Lung (tissue), 12 donors: ENCODE results near the gene FOSL1. TPM values are rescaled to one million over a fixed set of nuclear protein-coding genes. Genes with fewer than 3 reads are reported as not detected.
"Not testable (repeated sequence)": the region's sequence is repeated elsewhere in the genome, so short reads cannot be mapped to it uniquely, and the experiment has no call there.

Experiments
- ATAC-seq: fragments of 200-7000 bp; cut with Tn5 transposase; one replicate; pipeline ENCODE4 v1.9.1; 2020; ENCODE audit warnings: moderate number of reproducible peaks; ENCODE audit not compliant: insufficient read depth, low FRiP score
- DNase-seq, 3 donors: peaks; one replicate each; pipeline ENCODE4 v3.0.0-alpha.2; 2013 to 2017
- H3K27ac ChIP-seq, 2 donors: one replicate each; pipeline ENCODE4 v1.5.1; 2013; ENCODE audit warnings: mild to moderate bottlenecking in 2 of 2, moderate library complexity in 2 of 2, control low read depth in 1 of 2, inconsistent platforms in 1 of 2, low read depth in 1 of 2, low read length in 1 of 2
- H3K27me3 ChIP-seq, 3 donors: one replicate each; pipeline ENCODE4 v1.5.1; 2013; ENCODE audit warnings: low read length in 2 of 3; ENCODE audit not compliant: control insufficient read depth in 3 of 3, insufficient read depth in 3 of 3
- H3K36me3 ChIP-seq, 4 donors: one replicate each; pipeline ENCODE4 v1.5.1; 2013; ENCODE audit warnings: low read length in 4 of 4, mild to moderate bottlenecking in 1 of 4, moderate library complexity in 1 of 4; ENCODE audit not compliant: control insufficient read depth in 4 of 4, insufficient read depth in 4 of 4
- H3K4me1 ChIP-seq, 5 donors: one replicate each; pipeline ENCODE4 v1.5.1; 2013; ENCODE audit warnings: low read length in 5 of 5, mild to moderate bottlenecking in 2 of 5, moderate library complexity in 1 of 5; ENCODE audit not compliant: control insufficient read depth in 5 of 5, insufficient read depth in 5 of 5
- H3K4me3 ChIP-seq: one replicate; pipeline ENCODE4 v1.5.1; 2013; ENCODE audit warnings: mild to moderate bottlenecking, control low read depth, moderate library complexity
- H3K9ac ChIP-seq, 2 donors: one replicate each; pipeline ENCODE4 v1.5.1; 2013; ENCODE audit warnings: low read length in 2 of 2, control low read depth in 1 of 2; ENCODE audit not compliant: insufficient read depth in 1 of 2
- H3K9me3 ChIP-seq, 4 donors: one replicate each; pipeline ENCODE4 v1.5.1; 2013; ENCODE audit warnings: low read length in 3 of 4, mild to moderate bottlenecking in 1 of 4, moderate library complexity in 1 of 4; ENCODE audit not compliant: control insufficient read depth in 4 of 4, insufficient read depth in 3 of 4
- WGBS, 2 donors: extraction: QIAGEN DNeasy Blood & Tissue Kit; methylation state at CpG; one replicate each; pipeline ENCODE4 v1.1.7; 2013; 5-methylcytosine and 5-hydroxymethylcytosine counted together
- polyA plus RNA-seq, 2 donors: library from polyadenylated mRNA; stranded (reverse); fragments of 200-250 nt; gene quantifications; one replicate each; pipeline ENCODE4 v1.2.1, GENCODE V29; 2013
- total RNA-seq, 2 donors: library from RNA; depleted of rRNA in 1 of 2; stranded (reverse); fragments of >200 nt in 1 of 2; gene quantifications; one replicate each; pipeline ENCODE4 v1.2.1, GENCODE V29; 2014 to 2021
- TF ChIP-seq, protein P1 (sequence below): IDR thresholded peaks from 2 replicates; pipeline ENCODE4 v1.5.1; 2012; ENCODE audit warnings: mild to moderate bottlenecking; ENCODE audit errors: control extremely low read depth, extremely low read depth
- donor health status: control.
- donor health status: control.
- donor health status: Bipolar disorder and iron deficiency.
- donor health status: healthy.
- donor health status: DM: yes; HTN: yes; CAD: no.

Gene FOSL1
- total and polyA plus RNA-seq, 4 donors = 0.43 to 19.9 (median 15.3) TPM

GRCh38 chr11:65849771-65850216, 50.4 kb downstream of the FOSL1 start:
- Histone ChIP-seq H3K27ac (no peak overlapping the region), H3K27me3 (no peaks in the 10 kb centered on the region), H3K4me1 (no peaks in the 10 kb centered on the region), H3K4me3 (no peak overlapping the region), H3K36me3 (peaks cover 13 to 39% (median 15%) of the 10 kb centered on the region in 4 donors), H3K9me3 (peaks cover 0 to 6% (median 2%) of the 10 kb centered on the region in 4 donors), H3K9ac (no peak overlapping the region)
- TF ChIP-seq, protein P1, sequence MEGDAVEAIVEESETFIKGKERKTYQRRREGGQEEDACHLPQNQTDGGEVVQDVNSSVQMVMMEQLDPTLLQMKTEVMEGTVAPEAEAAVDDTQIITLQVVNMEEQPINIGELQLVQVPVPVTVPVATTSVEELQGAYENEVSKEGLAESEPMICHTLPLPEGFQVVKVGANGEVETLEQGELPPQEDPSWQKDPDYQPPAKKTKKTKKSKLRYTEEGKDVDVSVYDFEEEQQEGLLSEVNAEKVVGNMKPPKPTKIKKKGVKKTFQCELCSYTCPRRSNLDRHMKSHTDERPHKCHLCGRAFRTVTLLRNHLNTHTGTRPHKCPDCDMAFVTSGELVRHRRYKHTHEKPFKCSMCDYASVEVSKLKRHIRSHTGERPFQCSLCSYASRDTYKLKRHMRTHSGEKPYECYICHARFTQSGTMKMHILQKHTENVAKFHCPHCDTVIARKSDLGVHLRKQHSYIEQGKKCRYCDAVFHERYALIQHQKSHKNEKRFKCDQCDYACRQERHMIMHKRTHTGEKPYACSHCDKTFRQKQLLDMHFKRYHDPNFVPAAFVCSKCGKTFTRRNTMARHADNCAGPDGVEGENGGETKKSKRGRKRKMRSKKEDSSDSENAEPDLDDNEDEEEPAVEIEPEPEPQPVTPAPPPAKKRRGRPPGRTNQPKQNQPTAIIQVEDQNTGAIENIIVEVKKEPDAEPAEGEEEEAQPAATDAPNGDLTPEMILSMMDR = no peak
- no peak for DNase-seq
- 55 to 72% methylated on average over 16 of the region's 16 CpGs for WGBS, 2 donors
- ATAC-seq = no peak

DNA sequence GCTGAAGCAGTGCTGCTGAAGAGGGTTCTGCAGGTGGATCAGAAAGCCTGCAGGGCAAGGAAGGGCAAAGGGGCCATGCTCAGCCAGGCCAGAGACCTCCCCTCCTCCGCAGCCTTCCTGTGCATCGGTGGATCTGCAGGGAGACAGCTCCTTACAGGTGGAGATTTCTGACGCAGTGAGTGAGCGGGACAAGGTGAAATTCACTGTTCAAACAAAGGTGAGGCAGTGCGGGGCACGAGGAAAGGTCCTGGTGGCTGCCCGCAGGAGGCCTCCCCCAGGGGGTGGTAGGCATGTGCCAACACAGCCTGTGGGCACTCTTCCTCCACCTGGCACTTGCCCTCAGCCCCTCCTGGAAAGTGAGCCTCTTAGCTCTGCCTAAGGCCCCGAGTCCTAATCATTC, 50.8 kb downstream of the FOSL1 start:
- Histone ChIP-seq H3K4me1 (no peaks in the 10 kb centered on the region), H3K9ac (no peak overlapping the region), H3K9me3 (peaks cover 0 to 6% (median 2%) of the 10 kb centered on the region in 4 donors), H3K4me3 (no peak overlapping the region), H3K36me3 (peaks cover 9 to 35% (median 11%) of the 10 kb centered on the region in 4 donors), H3K27me3 (no peaks in the 10 kb centered on the region), H3K27ac (no peak overlapping the region)
- WGBS, 2 donors = 67 to 68% methylated on average over 8 of the region's 8 CpGs
- ATAC-seq (no peak), DNase-seq (no peak)
- TF ChIP-seq, protein P1 = no peak

GRCh38 chr11:65848693-65849092, 51.5 kb downstream of the FOSL1 start:
- not testable (repeated sequence) for H3K9me3 ChIP-seq, H3K27me3 ChIP-seq, ATAC-seq, H3K9ac ChIP-seq, H3K4me3 ChIP-seq, H3K4me1 ChIP-seq, H3K27ac ChIP-seq
- peaks cover 4 to 28% (median 6%) of the 10 kb centered on the region in 4 donors for H3K36me3 ChIP-seq
- peak in 1 of 3 donors; percentile 10 for DNase-seq
- 63 to 66% methylated on average over 7 of the region's 7 CpGs for WGBS, 2 donors

DNA sequence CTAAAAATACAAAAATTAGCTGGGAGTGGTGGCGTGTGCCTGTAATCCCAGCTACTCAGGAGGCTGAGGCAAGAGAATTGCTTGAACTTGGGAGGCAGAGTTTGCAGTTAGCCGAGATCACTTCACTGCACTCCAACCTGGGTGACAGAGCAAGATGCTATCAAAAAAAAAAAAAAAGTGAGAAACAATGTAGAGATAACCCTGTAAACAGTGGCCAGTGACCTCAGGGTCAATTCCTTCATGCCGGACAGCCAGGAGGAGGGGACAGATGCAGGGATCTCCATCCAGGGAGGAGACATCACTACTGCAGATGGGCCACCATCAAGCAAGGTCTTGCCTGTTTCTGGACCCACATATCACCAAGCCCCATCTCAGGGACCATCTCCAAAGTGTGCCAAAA, 52.4 kb downstream of the FOSL1 start:
- Histone ChIP-seq H3K27ac (no peak overlapping the region), H3K27me3 (no peaks in the 10 kb centered on the region), H3K9ac (no peak overlapping the region), H3K36me3 (peaks cover 0 to 18% (median 2%) of the 10 kb centered on the region in 4 donors), H3K9me3 (peaks cover 0 to 6% (median 2%) of the 10 kb centered on the region in 4 donors), H3K4me3 (no peak overlapping the region), H3K4me1 (no peaks in the 10 kb centered on the region)
- no peak for DNase-seq
- ATAC-seq = no peak
- 74 to 77% methylated on average over 3 of the region's 3 CpGs for WGBS, 2 donors
- TF ChIP-seq, protein P1 = no peak
